ENCODE data around the gene RHOD. TPM values are rescaled to one million over a fixed set of nuclear protein-coding genes. Genes with fewer than 3 reads are reported as not detected.

The RHOD gene
- polyA plus RNA-seq, 1 of the 3 experiments (the other 2 are of a cell fraction), result not detected

GRCh38 chr11:67027483-67027930 is 29.1 kb upstream of the RHOD start (continued):
- TF ChIP-seq MAX (IDR thresholded peaks at IDR 0.05; ENCODE audit: low read depth), result no peak

GRCh38 chr11:67027943-67028542 is 28.6 kb upstream of the RHOD start:
- Histone ChIP-seq H3K4me3 (ENCODE audit: low read depth in 2 of 2, low read length in 1 of 2) (no peak overlapping the region), H4K20me1 (ENCODE audit: insufficient read depth) (no peaks in the 10 kb centered on the region), H3F3A (replicated peaks; ENCODE audit: insufficient read depth) (peaks cover 5% of the 10 kb centered on the region), H2AFZ (ENCODE audit: low read depth) (no peak overlapping the region), H3K4me1 (ENCODE audit: control insufficient read depth in 1 of 2, insufficient read depth in 2 of 2, low read depth in 1 of 2, low read length in 1 of 2) (peaks cover 3 to 9% of the 10 kb centered on the region in 2 experiments; a peak in 2 of 4 replicates), H3K27ac (ENCODE audit: low read depth in 2 of 2, low read length in 1 of 2) (no peak overlapping the region), H3K79me2 (ENCODE audit: insufficient read depth) (no peaks in the 10 kb centered on the region), H3K27me3 (ENCODE audit: insufficient read depth) (no peaks in the 10 kb centered on the region), H3K9me2 (no peaks in the 10 kb centered on the region), H3K36me3 (replicated peaks in 1 of 2; ENCODE audit: control insufficient read depth in 1 of 2, insufficient read depth in 2 of 2, low read length in 1 of 2) (no peaks in the 10 kb centered on the region), H3K9me3 (no peaks in the 10 kb centered on the region), H3K4me2 (no peak overlapping the region), H3K9ac (no peak overlapping the region)
- ChIA-PET CTCF (interaction anchor here (1.0 to 2.3 kb wide), 5 partner anchors 25 to 350 kb away, joined by 3 to 12 read pairs (median 5); no protein-coding TSS in a partner anchor), POLR2A (no interaction called here)
- DNase-seq, result no peak
- 96% methylated on average over 5 of the region's 6 CpGs for WGBS (ENCODE audit: low lambda C conversion rate)
- TF ChIP-seq REST (IDR thresholded peaks at IDR 0.05; ENCODE audit: low read depth, low read length) (no peak), YY1 (IDR thresholded peaks at IDR 0.05; ENCODE audit: low read depth) (no peak), CTCF (IDR thresholded peaks at IDR 0.05) (no peak), FOSL2 (IDR thresholded peaks at IDR 0.05; ENCODE audit: borderline replicate concordance, low read depth) (no peak), EP300 (IDR thresholded peaks at IDR 0.05; ENCODE audit: borderline replicate concordance in 1 of 2, low read depth in 1 of 2, low read length in 1 of 2) (no peak), EZH2phosphoT487 (IDR thresholded peaks at IDR 0.05; ENCODE audit: borderline replicate concordance, low read depth) (no peak)

GRCh38 chr11:67029146-67029545 is 27.5 kb upstream of the RHOD start:
- Histone ChIP-seq H3K4me1 (ENCODE audit: control insufficient read depth in 1 of 2, insufficient read depth in 2 of 2, low read depth in 1 of 2, low read length in 1 of 2) (peaks cover 3 to 19% of the 10 kb centered on the region in 2 experiments; a peak in 3 of 4 replicates), H3K79me2 (ENCODE audit: insufficient read depth) (no peaks in the 10 kb centered on the region), H3K9me3 (no peaks in the 10 kb centered on the region), H3K27ac (ENCODE audit: low read depth in 2 of 2, low read length in 1 of 2) (no peak overlapping the region), H3K9ac (no peak overlapping the region), H3K36me3 (replicated peaks in 1 of 2; ENCODE audit: control insufficient read depth in 1 of 2, insufficient read depth in 2 of 2, low read length in 1 of 2) (no peaks in the 10 kb centered on the region), H3K9me2 (no peaks in the 10 kb centered on the region), H3K4me3 (ENCODE audit: low read depth in 2 of 2, low read length in 1 of 2) (no peak overlapping the region), H4K20me1 (ENCODE audit: insufficient read depth) (no peaks in the 10 kb centered on the region), H3K4me2 (no peak overlapping the region), H3K27me3 (ENCODE audit: insufficient read depth) (no peaks in the 10 kb centered on the region), H2AFZ (ENCODE audit: low read depth) (no peak overlapping the region), H3F3A (replicated peaks; ENCODE audit: insufficient read depth) (peaks cover 14% of the 10 kb centered on the region)
- DNase-seq, result no peak
- ChIA-PET POLR2A (no interaction called here), CTCF (interaction anchor here (1.3 to 2.3 kb wide), 2 partner anchors 15 to 24 kb away, joined by 4 to 12 read pairs; no protein-coding TSS in a partner anchor)
- WGBS (ENCODE audit: low lambda C conversion rate), result 61% methylated on average over 6 of the region's 6 CpGs
- TF ChIP-seq SIN3A (IDR thresholded peaks at IDR 0.05; ENCODE audit: borderline replicate concordance, low read depth, low read length) (no peak), GATA2 (CRISPR knock-in tag; IDR thresholded peaks at IDR 0.05) (no peak), FOXJ3 (CRISPR knock-in tag; IDR thresholded peaks at IDR 0.05) (no peak), JUND (IDR thresholded peaks at IDR 0.05) (0 out of 2 replicates have a peak, but pooled peaks have one; percentile 37), ZBTB33 (IDR thresholded peaks at IDR 0.05; ENCODE audit: borderline replicate concordance, low read depth) (no peak), FOSL2 (IDR thresholded peaks at IDR 0.05; ENCODE audit: borderline replicate concordance, low read depth) (peak; percentile 47; the same call in 1 of the 2 replicates), RAD21 (IDR thresholded peaks at IDR 0.05; ENCODE audit: low read length) (no peak), ELF1 (IDR thresholded peaks at IDR 0.05) (no peak), PBX3 (IDR thresholded peaks at IDR 0.05) (no peak), MAX (IDR thresholded peaks at IDR 0.05; ENCODE audit: low read depth) (no peak)

Data from SK-N-SH (cell line).